A204.1 (cell line): Measurements from ENCODE around the gene EMILIN1.
"Not testable (repeated sequence)": the region's sequence is repeated elsewhere in the genome, so short reads cannot be mapped to it uniquely, and the experiment has no call there.

Source experiments
- FAIRE-seq: peaks from 2 replicates; lab custom pipeline; 2012; peaks lifted over from hg19 to GRCh38; lab: Jason Lieb, UNC

EMILIN1 gene

DNA sequence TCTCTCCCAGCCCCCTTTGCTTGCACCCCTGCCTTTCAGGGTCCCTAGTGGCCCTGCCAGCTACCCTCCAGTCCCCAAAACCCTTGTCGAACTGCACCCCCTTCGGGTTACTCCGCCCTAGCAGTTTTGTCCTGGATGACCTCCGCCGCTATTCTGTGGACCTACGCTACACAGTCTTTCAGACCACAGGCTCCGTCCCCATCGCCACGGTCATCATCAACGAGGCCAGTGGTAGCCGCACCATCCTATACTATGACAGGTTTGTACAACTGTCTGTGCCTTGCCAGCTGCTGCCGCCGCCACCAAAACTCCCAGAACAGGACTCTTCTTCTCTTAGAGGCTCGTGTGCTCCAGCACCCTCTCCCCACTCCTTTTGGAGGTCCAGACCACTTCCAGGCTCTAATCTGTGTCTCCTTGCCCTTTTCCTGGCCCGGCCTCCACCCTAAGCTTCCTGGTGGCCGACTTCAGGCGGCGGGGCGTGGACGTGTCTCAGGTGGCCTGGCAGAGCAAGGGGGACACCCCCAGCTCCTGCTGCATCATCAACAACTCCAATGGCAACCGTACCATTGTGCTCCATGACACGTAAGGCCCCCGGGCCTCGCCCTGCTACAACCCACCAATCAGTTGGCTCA lies 16.1 kb downstream of the EMILIN1 start:
- no peak for FAIRE-seq

- FAIRE-seq, result no peak
Observed at GRCh38 chr2:27095427-27095744, 17.0 kb downstream of the EMILIN1 start.

- FAIRE-seq, result no peak
Observed at GRCh38 chr2:27095745-27096651, 17.6 kb downstream of the EMILIN1 start.

DNA sequence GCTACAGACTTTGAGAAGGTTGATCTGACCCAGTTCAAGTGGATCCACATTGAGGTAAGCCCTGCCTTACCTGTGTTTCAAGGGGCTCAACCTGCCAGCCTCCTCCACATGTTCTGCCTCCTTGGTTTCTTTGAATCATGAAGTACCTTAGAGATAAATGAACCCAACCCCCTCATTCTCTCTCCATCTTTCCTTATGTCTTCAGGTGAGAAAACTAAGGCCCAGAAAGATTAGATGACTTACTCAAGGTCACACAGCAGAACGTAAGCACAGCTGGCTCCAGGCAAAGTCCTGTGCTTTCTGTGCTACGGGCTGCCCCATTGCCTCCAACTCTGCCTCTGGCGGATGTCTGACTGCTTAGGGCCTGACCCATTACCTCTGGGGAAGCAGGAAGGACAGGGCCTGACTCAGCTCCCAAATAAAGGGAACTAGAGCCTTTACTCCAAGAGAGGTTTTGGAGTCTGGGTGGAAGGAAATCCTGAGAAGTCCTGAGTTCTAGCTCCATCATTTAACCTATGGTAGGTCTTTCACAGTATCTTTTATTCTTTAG lies 18.4 kb downstream of the EMILIN1 start:
- no peak for FAIRE-seq

DNA sequence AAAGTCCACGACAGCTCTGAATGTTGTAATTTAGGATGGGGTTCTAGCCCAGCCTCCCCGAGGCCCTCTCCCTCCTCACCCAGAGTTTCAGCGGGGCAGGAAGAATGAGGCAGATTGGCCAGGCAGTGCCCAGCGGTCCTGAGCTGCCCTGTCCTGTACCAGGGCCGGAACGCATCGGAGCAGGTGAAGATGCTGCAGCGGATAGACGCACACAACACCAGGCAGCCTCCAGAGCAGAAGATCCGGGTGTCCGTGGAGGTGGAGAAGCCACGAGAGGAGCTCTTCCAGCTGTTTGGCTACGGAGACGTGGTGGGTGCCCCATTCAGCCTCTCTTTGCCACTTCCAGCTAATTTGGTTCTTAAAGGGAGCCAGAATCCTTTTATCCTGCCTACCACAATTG lies 18.9 kb downstream of the EMILIN1 start:
- no peak for FAIRE-seq

DNA sequence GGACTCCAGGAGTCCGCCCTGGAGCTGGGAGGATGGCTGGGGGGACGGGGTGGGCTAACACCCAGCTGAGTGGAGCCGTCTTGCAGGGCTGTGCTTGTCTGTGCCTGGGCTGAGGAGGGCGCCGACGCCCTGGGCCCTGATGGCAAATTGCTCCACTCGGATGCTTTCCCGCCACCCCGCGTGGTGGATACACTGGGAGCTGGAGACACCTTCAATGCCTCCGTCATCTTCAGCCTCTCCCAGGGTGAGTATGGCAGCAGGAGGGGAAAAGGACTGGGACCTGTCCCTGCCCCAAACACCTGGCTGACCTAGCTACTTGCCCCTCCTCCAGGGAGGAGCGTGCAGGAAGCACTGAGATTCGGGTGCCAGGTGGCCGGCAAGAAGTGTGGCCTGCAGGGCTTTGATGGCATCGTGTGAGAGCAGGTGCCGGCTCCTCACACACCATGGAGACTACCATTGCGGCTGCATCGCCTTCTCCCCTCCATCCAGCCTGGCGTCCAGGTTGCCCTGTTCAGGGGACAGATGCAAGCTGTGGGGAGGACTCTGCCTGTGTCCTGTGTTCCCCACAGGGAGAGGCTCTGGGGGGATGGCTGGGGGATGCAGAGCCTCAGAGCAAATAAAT lies 21.0 kb downstream of the EMILIN1 start:
- no peak for FAIRE-seq

GRCh38 chr2:27100036-27100435 lies 21.6 kb downstream of the EMILIN1 start:
- FAIRE-seq, result no peak

GRCh38 chr2:27102329-27102728 lies 23.9 kb downstream of the EMILIN1 start:
- FAIRE-seq, result no peak

GRCh38 chr2:27105981-27106380 lies 27.6 kb downstream of the EMILIN1 start:
- FAIRE-seq, result no peak

DNA sequence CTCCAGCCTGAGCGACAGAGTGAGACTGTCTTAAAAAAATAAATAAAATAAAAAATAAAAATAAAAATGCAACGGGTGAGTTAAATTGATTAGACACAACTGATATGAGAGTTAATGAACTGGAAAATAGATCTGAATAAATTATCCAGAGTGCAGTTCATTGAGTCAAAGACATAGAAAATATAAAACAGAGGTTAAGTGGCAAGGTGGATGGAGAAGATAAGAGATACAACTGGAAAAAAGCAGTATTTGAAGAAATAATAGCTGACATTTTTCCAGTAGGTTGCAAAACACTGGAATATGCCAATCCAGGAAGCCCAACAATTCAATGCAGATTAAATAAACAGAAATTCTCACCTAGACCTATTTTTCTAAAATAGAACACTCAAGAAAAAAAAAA lies 29.8 kb downstream of the EMILIN1 start:
- no peak for FAIRE-seq

DNA sequence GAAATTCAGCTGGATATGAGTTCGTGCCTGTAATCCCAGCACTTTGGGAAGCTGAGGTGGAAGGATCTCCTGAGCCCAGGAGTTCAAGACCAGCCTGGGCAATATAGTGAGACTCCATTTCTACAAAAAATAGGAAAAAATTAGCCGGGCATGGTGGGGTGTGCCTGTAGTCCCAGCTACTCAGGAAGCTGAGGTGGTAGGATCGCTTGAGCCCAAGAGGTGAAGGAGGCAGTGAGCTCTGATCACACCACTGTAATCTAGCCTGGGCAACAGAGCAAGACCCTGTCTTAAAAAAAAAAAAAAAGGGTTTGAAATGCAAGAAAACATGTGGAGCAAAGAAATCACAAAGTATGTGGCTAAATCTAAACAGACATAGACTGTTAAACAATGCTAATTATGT lies 30.7 kb downstream of the EMILIN1 start:
- no peak for FAIRE-seq

- FAIRE-seq, result not testable (repeated sequence)
Observed at GRCh38 chr2:27110603-27111352, 32.4 kb downstream of the EMILIN1 start.

DNA sequence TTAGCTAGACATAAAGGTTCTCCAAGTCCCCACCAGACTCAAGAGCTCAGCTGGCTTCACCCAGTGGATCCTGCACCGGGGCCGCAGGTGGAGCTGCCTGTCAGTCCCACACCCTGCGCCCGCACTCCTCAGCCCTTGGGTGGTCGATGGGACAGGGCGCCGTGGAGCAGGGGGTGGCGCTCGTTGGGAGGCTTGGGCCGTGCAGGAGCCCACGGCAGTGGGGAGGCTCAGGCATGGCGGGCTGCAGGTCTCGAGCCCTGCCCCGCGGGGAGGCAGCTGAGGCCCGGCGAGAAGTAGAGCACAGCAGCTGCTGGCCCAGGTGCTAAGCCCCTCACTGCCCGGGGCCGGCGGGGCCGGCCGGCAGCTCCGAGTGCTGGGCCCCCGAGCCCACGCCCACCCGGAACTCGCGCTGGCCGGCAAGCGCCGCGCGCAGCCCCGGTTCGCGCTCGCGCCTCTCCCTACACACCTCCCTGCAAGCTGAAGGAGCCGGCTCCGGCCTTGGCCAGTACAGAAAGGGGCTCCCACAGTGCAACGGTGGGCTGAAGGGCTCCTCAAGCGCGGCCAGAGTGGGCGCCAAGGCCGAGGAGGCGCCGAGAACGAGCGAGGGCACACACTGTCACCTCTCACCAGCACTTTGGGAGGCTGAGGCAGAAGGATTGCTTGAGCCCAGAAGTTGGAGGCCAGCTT lies 33.1 kb downstream of the EMILIN1 start:
- not testable (repeated sequence) for FAIRE-seq

DNA sequence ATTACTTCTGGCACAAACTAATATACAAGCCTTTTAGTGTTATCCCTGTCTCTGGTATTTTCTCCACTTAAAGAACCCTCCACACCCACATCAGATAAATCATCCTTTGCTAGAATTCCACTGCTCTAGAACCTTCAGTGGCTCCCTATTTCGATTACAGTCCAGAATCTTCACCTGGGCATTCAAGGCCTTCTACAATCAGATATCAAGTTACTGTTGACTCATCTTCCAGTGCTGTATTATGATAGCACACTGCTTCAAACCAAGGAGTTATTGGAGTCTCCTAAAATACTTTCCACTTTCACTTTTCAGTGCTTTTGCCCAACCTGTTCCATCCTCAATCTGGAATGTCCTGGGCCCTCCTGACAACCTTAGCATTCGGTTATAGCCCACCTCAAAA lies 37.1 kb downstream of the EMILIN1 start:
- no peak for FAIRE-seq

DNA sequence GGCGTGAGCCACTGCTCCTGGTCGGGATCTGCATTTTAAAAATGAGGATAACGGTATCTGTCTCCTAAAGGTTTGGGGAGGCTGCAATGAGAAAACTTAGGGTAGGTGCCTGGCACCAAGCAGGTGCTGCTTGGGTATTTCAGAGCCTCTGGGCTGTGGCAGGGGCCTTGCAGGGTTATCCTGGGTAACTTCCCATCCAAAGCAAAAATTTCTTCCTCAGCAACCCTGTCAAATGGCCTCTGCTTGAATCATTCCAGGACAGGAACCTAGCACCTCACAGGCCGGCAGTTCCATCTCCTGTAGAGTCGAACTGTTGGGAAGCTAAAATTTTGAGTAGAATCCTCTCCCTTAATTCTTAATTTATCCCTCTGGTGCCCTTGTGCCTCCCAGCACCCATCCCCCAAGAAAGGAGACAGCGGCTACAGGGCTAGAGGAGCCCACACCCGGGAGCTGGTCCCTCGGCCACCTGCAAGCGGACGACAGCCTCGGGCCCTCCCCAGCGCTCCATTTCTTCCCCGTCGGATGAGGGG lies 39.6 kb downstream of the EMILIN1 start:
- FAIRE-seq, result no peak

DNA sequence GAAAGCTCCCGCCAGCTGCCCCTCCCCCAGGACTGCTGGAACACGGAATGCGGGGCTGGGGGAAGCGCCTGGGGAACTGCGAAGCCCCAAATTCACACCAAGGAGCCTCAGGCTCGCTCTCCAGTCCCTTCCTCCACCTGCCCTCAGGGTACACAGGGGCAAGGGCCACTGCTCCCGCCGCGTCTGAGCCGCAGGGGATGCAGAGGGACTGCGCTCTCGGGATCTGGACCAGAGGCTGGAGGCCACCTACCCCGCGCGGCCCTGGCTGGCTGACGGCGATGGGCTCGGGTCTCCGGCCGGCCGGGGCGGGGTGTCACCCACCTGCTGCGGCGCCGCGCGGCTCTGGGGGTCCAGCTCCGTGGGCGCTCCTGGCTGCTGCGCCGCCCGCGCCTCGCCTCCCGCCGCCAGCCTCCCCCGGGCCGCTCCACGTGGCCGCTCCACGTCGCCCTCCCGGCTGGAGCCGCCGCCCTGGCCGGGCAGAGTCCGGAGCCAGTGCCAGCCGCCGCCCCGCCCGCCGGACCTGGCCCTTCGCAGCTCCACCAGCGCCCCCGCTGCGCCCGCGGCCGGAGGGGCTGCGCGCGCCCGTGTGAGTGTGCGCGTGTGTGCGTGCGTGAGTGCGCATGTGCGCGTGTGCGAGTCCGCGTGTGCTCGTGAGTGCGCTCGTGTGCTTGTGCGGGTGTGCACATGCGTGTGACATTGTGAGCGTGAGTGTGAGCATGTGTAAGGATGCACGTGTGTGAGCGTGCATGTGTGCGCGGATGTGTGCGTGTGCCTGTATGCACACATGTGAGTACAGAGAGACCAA lies 40.3 kb downstream of the EMILIN1 start, which contains the start of gene CGREF1:
CGREF1 (minus strand) TSS at position 604 of the 805 bp plus-strand sequence. CDS start 14,762 bp downstream, outside the sequence.
- no peak for FAIRE-seq

DNA sequence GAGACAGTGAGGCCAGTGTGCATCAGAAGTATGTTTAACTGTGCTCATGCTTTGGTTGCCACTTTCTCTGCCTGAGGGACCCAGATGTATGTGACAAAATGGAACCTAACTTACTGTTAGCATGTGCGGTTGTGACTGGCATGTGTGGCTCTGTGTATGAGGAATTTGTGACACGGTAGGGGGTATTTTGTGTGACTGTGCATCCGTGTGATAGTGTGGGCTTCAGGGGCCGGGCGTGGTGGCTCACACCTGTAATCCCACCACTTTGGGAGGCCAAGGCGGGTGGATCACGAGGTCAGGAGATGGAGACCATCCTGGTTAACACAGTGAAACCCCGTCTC lies 40.9 kb downstream of the EMILIN1 start:
- not testable (repeated sequence) for FAIRE-seq

DNA sequence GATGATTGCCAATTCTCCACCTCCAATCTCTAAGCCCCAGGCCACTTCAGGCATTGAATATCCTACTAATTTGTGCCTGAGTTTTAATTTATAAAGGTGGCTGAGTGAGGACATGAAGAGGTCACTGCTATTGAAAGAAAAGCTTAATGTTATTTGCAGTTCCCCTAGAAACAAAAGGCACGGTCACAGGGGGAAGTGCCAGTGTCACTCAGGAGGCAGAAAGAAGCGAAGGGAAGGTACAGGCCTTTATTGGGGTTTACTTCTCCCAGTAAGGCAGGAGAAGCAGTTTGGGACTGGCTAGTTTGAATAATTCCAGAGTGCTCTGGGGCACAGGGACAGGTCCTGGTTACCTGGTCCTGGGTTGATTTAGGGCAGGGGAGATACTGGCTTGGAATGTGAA lies 43.5 kb downstream of the EMILIN1 start:
- FAIRE-seq, result no peak

GRCh38 chr2:27122791-27123190 lies 44.4 kb downstream of the EMILIN1 start:
- FAIRE-seq, result no peak

DNA sequence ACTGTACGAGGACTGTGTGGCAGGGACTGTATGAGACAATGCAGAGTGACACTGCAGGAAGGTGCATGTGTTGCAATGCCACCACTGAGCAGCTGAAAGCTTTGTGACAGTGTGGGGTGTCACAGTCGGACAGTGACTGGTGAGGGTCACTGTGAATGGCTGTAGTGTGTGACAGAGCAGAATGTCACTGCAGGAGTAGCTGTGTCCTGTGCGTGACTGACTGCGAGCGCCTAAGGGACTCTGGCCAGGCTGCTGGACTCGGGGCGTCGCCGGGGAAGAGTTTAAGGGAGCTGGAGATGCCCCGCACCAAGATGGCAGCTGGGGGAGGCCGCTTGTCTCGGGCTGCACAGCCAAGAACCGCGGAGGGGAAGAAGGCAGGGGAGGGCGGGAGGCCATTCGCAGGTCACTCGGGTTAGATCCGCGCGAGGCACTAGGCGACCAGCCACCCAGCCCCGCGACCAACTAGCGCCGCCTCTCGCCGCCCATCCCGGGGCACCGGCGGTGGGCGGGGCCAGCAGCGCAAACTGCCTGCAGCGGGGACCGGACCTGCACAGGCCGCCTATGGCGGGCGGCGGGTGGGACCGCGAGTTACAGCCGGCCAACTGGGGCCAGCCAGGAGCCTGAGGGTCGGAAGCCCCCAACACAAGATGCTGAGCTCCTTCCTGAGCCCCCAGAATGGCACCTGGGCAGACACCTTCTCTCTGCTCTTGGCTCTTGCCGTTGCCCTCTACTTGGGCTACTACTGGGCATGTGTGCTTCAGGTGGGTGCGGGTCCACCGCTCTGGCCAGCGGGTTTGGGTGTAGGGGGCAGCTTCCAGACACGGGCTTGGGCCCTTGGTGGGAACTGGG lies 45.1 kb downstream of the EMILIN1 start, which contains the start of gene ABHD1:
ABHD1 (plus strand) TSS at position 514 of the 849 bp plus-strand sequence; CDS start at position 648, 134 bp downstream.
- no peak for FAIRE-seq
